Measurements from ENCODE around the gene UBE4B.
"Not testable (repeated sequence)": the region's sequence is repeated elsewhere in the genome, so short reads cannot be mapped to it uniquely, and the experiment has no call there.

Gene UBE4B

DNA sequence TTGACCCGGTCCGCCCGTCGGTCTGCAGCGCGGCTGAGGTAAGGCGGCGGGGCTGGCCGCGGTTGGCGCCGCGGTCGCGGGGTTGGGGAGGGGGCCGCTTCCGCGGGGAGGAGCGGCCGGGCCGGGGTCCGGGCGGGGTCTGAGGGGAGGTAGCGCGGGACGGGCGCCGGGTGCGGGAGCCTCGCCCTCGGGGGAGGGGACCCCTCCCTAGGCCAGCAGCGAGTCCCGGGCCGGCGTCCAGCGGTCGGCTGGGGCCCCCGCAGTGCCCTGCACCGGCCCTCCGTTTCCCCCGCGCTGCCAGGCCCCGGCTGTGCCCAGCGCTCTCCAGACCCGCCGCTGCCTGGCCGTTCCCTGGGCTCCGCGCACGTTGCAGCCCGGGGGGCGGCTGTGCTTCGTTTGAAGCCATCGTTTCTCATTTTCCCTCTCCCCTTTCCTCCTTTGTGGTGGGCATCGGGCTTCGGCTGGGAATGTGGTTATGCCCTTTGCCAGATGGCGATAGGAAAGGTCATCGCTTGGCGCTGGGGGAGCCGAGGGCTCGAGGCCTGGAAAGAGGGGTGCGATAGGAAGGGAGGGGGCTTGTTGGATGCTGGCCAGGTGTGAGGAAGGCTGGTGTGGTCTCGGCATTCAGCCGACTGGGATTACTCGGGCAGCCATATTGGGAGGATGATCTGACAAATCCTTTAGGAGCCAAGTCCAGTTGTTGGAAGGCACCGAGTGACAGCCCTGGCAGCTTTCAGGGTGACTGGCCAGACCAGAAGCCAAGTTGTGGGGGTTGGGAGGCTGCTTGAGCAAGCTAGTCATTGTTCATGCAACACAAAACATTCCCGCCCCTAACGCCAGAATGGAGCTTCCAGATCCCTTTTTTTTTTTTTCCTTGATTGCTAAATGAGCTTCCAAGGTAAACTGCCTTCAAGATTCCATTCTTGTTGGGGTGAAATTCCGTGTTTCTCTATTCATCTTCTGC is 178.4 kb downstream of the UBE4B start:
- DNase-seq (ENCODE audit: low spot score): no peak

DNA sequence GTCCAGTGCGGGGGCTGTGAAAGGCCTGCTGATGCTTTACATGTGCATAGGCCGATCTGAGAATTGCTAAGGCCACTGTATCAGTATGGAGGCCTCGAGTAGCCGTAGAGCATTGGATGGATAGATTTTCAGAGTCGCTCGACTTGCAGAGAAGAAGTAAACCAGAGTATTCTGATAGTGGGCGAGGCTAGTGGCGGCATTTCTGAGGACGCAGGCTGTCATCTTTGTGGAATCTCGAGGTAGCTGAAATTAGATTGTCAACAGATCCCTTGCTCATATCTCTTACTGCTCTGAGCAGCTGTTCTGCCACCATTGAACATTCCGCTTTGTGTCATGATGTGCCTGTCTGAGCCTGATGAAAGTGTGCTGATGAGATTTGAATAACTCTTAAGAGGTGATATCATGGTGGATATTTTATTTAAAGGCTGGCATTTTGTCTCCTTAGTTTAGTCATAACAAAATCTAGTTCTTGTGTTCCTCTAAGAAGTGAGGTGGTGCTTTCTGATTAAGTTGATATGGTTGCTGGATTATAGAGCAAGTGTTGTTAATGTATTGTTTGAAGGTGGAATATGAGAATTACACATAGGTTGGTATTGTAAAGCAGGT is 179.2 kb downstream of the UBE4B start:
- DNase-seq (ENCODE audit: low spot score): no peak

DNA sequence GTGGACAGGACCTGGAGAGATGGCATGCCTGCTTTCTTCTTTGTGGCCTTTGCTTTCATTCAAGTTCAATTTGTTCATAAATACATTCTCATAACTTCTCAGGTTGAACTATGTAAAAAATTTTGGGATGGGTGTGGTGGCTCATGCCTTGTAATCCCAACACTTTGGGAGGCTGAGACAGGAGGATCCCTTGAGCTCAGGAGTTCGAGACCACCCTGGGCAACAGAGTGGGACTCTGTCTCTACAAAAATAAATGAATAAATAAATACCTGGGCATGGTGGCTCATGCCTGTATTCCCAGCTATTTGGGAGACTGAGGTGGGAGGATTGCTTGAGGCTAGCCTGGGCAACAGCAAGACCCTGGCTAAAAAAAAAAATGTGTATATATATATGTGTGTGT is 179.7 kb downstream of the UBE4B start:
- no peak for DNase-seq (ENCODE audit: low spot score)

DNA sequence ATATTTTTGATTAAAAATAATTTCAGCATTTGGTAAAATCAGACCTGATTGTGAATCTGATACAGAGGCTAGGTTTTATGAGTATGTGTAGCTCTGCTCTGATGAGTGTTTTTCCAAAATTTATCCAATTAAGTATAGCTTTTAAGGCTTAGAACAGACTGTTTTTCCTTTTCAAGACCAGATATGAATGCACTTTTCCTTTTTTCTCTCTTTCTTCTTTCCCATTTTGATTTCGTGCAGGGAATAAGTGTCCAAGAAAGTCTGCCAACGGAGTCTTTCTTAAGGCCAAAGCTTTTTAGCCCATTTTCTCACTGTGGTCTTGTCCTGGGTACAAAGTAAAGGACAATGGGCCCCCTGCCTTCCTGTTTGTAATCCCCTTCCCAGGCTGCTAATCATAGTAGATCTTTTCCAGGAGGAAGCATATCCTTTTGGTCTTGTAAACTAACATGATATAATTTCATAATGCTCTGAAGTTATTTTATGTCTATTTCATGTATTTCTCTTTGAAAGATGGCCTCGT is 180.5 kb downstream of the UBE4B start:
- DNase-seq (ENCODE audit: low spot score): no peak

DNA sequence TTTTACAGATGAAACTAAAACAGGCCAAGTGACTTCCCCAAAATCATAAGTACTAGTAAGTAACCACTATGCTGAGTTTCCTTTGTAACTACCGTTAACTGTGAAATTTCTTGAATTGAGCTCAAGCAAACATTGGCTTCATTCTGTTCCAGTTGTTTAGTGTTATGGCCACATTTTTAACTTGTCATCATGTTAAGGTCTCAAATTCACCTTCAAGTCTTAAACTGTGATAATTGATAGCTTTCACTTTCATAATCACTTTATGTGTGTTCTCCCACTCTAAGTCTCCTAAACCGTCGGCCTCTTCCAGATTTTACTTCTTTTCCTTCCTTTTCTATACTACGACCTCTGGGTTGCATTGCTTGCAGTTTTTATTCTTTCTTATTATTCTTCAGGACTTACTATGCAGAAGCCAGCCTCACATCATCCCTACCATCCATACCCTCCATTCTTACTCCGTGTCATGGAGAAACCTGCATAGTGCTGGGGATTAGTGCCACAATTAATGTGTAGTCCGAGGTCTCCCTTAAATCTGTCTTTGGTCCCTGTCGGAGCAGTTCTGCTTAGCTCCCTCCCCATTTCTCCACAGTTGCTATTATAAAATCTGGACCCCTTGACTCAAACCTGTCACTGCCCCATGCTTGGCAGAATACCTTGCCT is 183.5 kb downstream of the UBE4B start:
- DNase-seq (ENCODE audit: low spot score): peak; percentile 29

DNA sequence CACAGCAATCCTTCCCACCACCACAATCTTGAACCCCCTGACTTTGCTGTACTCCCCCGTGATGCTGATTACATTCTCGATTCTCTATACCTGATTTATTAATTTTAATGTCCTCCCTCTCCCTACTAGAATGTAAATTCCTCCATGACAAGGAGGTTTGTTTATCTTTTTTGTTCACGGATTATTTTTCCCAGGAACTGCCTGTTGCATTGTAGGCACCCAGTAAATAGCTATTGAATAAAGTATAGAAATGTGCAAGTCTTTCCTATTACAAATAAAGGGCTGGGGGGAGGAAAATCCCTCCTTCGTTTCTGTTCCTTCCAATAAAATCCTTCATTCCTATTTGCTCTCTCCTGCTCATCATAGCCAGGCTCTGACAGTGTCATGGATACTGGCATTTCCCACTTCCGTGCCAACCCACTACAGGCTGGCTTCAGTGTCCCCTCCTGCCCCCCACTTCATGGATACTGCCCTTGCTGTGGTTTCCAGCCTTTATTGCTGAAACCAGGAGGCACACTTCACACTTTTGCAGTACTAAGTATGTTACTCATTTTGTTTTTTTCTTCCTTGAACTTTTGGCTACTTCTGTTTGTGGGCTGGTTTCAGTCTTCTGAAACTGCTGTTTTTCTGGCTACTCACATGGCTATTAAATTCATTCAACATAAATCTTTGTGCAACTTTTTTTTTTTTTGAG is 185.1 kb downstream of the UBE4B start:
- no peak for DNase-seq (ENCODE audit: low spot score)

DNA sequence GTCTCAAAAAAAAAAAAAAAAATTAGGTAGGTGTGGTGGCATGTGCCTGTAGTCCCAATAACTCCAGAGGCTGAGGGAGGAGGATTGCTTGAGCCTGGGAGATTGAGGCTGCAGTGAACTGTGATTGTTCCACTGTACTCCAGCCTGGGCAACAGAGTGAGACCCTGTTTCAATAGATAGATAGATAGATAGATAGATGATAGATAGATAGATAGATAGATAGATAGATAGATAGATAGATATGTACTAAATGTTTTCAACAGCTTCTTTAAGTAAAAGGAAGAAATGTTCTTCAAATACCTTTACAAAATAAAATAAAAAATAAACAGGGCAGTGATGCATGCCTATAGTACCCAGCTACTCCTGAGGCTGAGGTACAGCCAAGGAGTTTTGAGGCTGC is 187.4 kb downstream of the UBE4B start:
- no peak for DNase-seq (ENCODE audit: low spot score)

DNA sequence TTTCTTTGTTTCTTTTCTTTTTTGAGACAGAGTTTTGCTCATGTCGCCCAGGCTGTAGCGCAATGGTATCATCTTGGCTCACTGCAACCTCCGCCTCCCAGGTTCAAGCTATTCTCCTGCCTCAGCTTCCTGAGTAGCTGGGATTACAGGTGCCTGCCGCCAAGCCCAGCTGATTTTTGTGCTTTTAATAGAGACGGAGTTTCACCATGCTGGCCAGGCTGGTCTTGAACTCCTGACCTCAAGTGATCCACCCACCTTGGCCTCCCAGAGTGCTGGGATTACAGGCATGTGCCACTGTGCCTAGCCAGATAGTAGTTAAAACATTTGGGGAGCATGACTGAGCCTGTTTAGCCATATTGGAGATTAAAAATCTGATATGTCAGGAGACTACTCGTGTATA is 187.9 kb downstream of the UBE4B start:
- not testable (repeated sequence) for DNase-seq (ENCODE audit: low spot score)

DNA sequence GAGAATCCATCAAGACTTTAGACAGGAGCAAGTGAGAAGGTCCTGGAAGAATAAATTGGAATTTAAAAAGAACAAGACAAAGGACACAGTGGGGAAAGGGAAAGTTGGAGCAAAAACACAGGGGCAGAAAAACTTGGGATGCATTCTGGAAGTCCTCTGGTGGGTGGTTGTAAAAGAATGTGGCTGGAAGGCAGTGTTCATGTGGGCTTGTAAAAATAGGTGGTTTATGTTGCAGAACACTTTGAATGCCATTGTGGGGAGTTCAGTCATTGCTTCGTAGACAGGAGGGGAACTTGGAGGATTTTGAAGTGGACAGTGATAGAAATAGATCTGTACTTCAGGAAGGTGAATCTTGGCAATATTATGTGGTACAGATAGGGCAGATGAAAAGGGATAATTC is 192.8 kb downstream of the UBE4B start:
- no peak for DNase-seq (ENCODE audit: low spot score)

DNA sequence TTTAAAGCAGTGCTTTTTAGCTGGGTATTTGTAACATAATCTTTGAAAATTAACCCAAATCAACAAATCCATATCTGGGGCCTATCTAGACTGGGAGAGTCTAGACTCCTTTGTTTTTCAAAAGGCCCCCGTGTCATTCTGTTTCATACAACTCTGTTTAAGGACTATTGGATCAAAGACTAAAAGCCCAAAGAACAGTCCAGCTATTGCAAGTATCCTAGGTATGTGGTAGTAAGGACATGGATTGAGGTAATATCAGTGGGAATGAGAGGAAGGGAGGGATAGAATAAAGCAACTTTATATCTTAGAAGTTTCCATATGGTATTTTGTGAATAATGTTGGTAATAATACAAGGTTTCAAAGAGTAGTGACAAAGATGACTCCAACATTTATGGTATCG is 195.8 kb downstream of the UBE4B start:
- no peak for DNase-seq (ENCODE audit: low spot score)

DNA sequence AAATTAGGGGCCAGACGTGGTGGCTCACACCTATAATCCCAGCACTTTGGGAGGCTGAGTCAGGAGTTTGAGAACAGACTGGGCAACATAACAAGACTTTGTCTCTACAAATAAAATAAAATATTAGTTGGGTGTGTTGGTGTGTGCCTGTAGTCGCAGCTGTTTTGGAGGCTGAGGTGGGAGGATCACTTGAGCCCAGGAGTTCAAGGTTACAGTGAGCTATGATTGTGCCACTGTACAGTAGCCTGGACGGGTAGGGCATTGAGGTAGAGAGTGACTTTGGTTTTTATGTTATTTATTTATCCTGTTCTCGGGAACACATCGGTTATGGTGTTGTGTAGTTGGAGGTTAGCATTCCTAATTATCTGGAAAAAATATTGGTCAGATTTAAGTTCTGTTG is 197.1 kb downstream of the UBE4B start:
- no peak for DNase-seq (ENCODE audit: low spot score)
